Measurements from ENCODE around the gene ARHGAP40.

GRCh38 chr20:38652995-38653394 is 51.4 kb downstream of the ARHGAP40 start:
- TF ChIP-seq RAD21 (IDR thresholded peaks at IDR 0.05; ENCODE audit: low read length) (no peak), MAZ (IDR thresholded peaks at IDR 0.05; ENCODE audit: borderline replicate concordance, low read depth, low read length) (no peak), CTCF (conservative IDR thresholded peaks at IDR 0.05; ENCODE audit: low read depth, low read length) (no peak), POLR2A (IDR thresholded peaks at IDR 0.05; ENCODE audit: low read depth, low read length) (no peak), CEBPB (IDR thresholded peaks at IDR 0.05; ENCODE audit: low read depth, low read length) (no peak), FOS (IDR thresholded peaks at IDR 0.05; ENCODE audit: low read depth, low read length) (no peak), ELK1 (IDR thresholded peaks at IDR 0.05; ENCODE audit: borderline replicate concordance, low read depth, low read length) (no peak), RCOR1 (IDR thresholded peaks at IDR 0.05; ENCODE audit: insufficient replicate concordance, low read length) (no peak), MXI1 (IDR thresholded peaks at IDR 0.05; ENCODE audit: borderline replicate concordance, low read depth, low read length) (no peak), RFX5 (IDR thresholded peaks at IDR 0.05; ENCODE audit: low read depth, low read length) (no peak), USF2 (IDR thresholded peaks at IDR 0.05; ENCODE audit: low read depth, low read length) (no peak), SMC3 (IDR thresholded peaks at IDR 0.05; ENCODE audit: low read depth, low read length) (no peak), BHLHE40 (IDR thresholded peaks at IDR 0.05; ENCODE audit: low read depth, low read length) (no peak), MAFK (IDR thresholded peaks at IDR 0.05; ENCODE audit: low read depth, low read length) (no peak)

All from IMR-90 (cell line).